Measurements from ENCODE around the gene SFMBT2.

SFMBT2 gene

GRCh38 chr10:7263616-7264015, 147.2 kb downstream of the SFMBT2 start:
- DNase-seq (ENCODE audit: low spot score), result no peak

GRCh38 chr10:7261351-7261750, 149.5 kb downstream of the SFMBT2 start:
- no peak for DNase-seq (ENCODE audit: low spot score)

- no peak for DNase-seq (ENCODE audit: low spot score)
Measured at GRCh38 chr10:7260912-7261311, 149.9 kb downstream of the SFMBT2 start.

- DNase-seq (ENCODE audit: low spot score), result no peak
Measured at GRCh38 chr10:7260412-7260900, 150.4 kb downstream of the SFMBT2 start.

GRCh38 chr10:7258948-7259523, 151.8 kb downstream of the SFMBT2 start:
- DNase-seq (ENCODE audit: low spot score), result no peak

GRCh38 chr10:7255517-7255916, 155.3 kb downstream of the SFMBT2 start:
- no peak for DNase-seq (ENCODE audit: low spot score)

GRCh38 chr10:7251696-7252465, 159.0 kb downstream of the SFMBT2 start:
- no peak for DNase-seq (ENCODE audit: low spot score)

GRCh38 chr10:7250236-7250635, 160.6 kb downstream of the SFMBT2 start:
- DNase-seq (ENCODE audit: low spot score), result no peak

- no peak for DNase-seq (ENCODE audit: low spot score)
Measured at GRCh38 chr10:7248585-7249164, 162.2 kb downstream of the SFMBT2 start.

GRCh38 chr10:7248148-7248547, 162.7 kb downstream of the SFMBT2 start:
- DNase-seq (ENCODE audit: low spot score), result no peak

GRCh38 chr10:7245505-7245904, 165.3 kb downstream of the SFMBT2 start:
- DNase-seq (ENCODE audit: low spot score), result no peak

- no peak for DNase-seq (ENCODE audit: low spot score)
Measured at GRCh38 chr10:7243873-7244272, 167.0 kb downstream of the SFMBT2 start.

- DNase-seq (ENCODE audit: low spot score), result no peak
Measured at GRCh38 chr10:7243139-7243538, 167.7 kb downstream of the SFMBT2 start.

GRCh38 chr10:7239312-7239985, 171.4 kb downstream of the SFMBT2 start:
- DNase-seq (ENCODE audit: low spot score), result no peak

- no peak for DNase-seq (ENCODE audit: low spot score)
Measured at GRCh38 chr10:7235376-7235775, 175.5 kb downstream of the SFMBT2 start.

- DNase-seq (ENCODE audit: low spot score), result no peak
Measured at GRCh38 chr10:7234109-7234508, 176.7 kb downstream of the SFMBT2 start.

GRCh38 chr10:7233259-7233991, 177.4 kb downstream of the SFMBT2 start:
- DNase-seq (ENCODE audit: low spot score), result no peak

- DNase-seq (ENCODE audit: low spot score), result no peak
Measured at GRCh38 chr10:7231509-7232414, 179.1 kb downstream of the SFMBT2 start.

GRCh38 chr10:7230951-7231350, 179.9 kb downstream of the SFMBT2 start:
- no peak for DNase-seq (ENCODE audit: low spot score)

- no peak for DNase-seq (ENCODE audit: low spot score)
Measured at GRCh38 chr10:7230036-7230435, 180.8 kb downstream of the SFMBT2 start.

- no peak for DNase-seq (ENCODE audit: low spot score)
Measured at GRCh38 chr10:7225133-7225532, 185.7 kb downstream of the SFMBT2 start.
